ENCODE measurements around the gene FUT3. TPM values are rescaled to one million over a fixed set of nuclear protein-coding genes. Genes with fewer than 3 reads are reported as not detected.

Gene FUT3
- polyA plus RNA-seq, 1 experiment = not detected

- Histone ChIP-seq H3K9me3 (ENCODE audit: control insufficient read depth, insufficient read depth, low read length) (no peaks in the 10 kb centered on the region; the same call in 1 of the 2 replicates), H3K27ac (ENCODE audit: low read depth, low read length) (peak overlapping the region; percentile 77), H3K4me3 (ENCODE audit: low read depth, low read length) (peak overlapping the region; percentile 79), H3K27me3 (ENCODE audit: control insufficient read depth, insufficient read depth, low read length) (peaks cover 2% of the 10 kb centered on the region)
- TF ChIP-seq, protein P1, sequence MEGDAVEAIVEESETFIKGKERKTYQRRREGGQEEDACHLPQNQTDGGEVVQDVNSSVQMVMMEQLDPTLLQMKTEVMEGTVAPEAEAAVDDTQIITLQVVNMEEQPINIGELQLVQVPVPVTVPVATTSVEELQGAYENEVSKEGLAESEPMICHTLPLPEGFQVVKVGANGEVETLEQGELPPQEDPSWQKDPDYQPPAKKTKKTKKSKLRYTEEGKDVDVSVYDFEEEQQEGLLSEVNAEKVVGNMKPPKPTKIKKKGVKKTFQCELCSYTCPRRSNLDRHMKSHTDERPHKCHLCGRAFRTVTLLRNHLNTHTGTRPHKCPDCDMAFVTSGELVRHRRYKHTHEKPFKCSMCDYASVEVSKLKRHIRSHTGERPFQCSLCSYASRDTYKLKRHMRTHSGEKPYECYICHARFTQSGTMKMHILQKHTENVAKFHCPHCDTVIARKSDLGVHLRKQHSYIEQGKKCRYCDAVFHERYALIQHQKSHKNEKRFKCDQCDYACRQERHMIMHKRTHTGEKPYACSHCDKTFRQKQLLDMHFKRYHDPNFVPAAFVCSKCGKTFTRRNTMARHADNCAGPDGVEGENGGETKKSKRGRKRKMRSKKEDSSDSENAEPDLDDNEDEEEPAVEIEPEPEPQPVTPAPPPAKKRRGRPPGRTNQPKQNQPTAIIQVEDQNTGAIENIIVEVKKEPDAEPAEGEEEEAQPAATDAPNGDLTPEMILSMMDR (IDR thresholded peaks at IDR 0.05; ENCODE audit: low read depth, low read length) = no peak
- DNase-seq (ENCODE audit: low read depth, low spot score) = peak; percentile 73
- CTCF ChIA-PET = interaction anchor here (0.6 to 3.2 kb wide), 4 partner anchors 19 to 65 kb away, joined by 3 to 24 read pairs (median 4); no protein-coding TSS in a partner anchor
- POLR2A ChIA-PET = interaction anchor here (0.5 to 1.9 kb wide), 14 partner anchors 13 to 126 kb away, joined by 3 to 30 read pairs (median 4); partner anchors contain the start of genes CATSPERD, FUT3, LONP1 and NDUFA11
Measured at GRCh38 chr19:5827891-5828660, 23.2 kb downstream of the FUT3 start.

DNA sequence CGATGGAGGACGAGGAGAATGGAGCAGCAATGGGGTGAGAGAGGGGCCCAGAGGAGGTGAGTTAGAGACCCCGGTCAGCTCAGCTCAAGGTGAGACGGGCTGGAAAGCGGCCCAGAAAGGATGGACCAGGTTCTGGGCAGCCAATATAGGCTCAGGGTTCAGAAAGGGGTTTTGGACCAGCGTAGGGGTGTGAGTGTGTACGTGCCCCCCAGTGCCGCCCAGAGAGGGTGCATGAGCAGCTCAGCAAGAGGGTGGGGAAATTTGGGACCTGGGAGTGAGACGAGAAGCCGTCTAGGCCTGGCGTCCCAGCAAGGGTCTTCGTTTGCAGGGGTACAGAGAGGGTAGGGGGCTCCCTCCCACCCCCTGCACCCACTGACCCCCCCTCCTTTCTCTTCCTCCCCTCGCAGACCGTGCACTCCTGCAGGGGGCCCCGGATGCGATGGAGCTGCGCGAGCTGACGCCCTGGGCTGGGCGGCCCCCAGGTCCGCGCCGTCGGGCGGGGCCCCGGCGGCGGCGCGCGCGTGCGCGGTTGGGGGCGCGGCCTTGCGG lies 23.8 kb downstream of the FUT3 start:
- H3K9me3 ChIP-seq (ENCODE audit: control insufficient read depth, insufficient read depth, low read length) = no peaks in the 10 kb centered on the region; the same call in 1 of the 2 replicates
- DNase-seq (ENCODE audit: low read depth, low spot score) = no peak
- H3K4me3 ChIP-seq (ENCODE audit: low read depth, low read length) = peak overlapping the region; percentile 79
- no peak overlapping the region for H3K27ac ChIP-seq (ENCODE audit: low read depth, low read length)
- TF ChIP-seq, protein P1 (IDR thresholded peaks at IDR 0.05; ENCODE audit: low read depth, low read length) = no peak
- ChIA-PET CTCF (interaction anchor here (1.3 to 3.2 kb wide), 3 partner anchors 19 to 66 kb away, joined by 3 to 24 read pairs (median 5); no protein-coding TSS in a partner anchor), POLR2A (interaction anchor here (0.5 to 1.9 kb wide), 10 partner anchors 14 to 127 kb away, joined by 3 to 30 read pairs (median 5); partner anchors contain the start of genes FUT3, NDUFA11 and VMAC)
- H3K27me3 ChIP-seq (ENCODE audit: control insufficient read depth, insufficient read depth, low read length) = peaks cover 2% of the 10 kb centered on the region

DNA sequence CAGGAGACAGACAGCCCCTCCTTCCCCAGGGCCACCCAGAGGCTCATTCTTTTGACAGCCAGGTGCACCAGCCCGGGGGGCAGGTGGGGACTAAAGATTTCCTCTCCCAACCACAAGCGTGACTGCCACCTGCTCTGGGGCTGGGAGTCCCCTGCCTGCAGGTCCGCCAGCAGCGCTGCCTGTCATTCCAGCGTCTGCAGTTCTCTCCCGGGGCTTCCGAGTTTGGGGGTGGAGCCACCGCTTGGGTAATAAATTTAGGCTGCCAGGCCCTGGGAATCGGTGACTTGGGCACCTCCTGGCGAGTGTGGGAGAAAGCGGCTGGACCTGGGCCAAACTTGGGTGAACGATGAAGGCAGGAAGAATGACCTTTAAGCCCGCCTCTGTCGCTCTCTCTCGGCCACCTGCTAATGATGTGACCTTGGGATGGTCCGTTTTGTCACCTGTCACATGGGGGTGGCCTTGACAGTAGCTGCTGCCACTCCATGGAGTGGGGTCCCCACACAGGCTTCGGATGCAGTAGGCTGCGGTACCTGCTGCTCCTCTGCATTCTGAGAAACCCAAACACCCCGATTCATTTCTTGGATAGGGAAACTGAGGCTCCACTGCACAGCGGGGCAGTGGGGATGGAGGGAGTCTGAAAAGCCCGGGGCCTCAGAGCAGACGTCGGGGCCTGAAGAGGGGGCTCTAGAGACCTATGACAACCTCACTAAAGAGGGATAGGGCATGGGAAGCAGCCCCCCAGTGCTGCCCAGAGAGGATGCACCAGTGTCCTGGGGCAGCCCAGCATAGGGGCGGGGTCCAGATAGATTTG lies 24.5 kb downstream of the FUT3 start:
- no peak overlapping the region for H3K27ac ChIP-seq (ENCODE audit: low read depth, low read length)
- peaks cover 2% of the 10 kb centered on the region for H3K27me3 ChIP-seq (ENCODE audit: control insufficient read depth, insufficient read depth, low read length)
- ChIA-PET POLR2A (interaction anchor here (0.5 to 1.9 kb wide), 2 partner anchors 48 to 77 kb away, joined by 8 to 30 read pairs; partner anchors contain the start of genes NDUFA11 and VMAC), CTCF (interaction anchor here (2.0 to 3.2 kb wide), 2 partner anchors 23 to 66 kb away, joined by 5 to 24 read pairs; no protein-coding TSS in a partner anchor)
- TF ChIP-seq, protein P1 (IDR thresholded peaks at IDR 0.05; ENCODE audit: low read depth, low read length) = peak; percentile 26; the same call in 1 of the 2 replicates
- no peak for DNase-seq (ENCODE audit: low read depth, low spot score)
- no peak overlapping the region for H3K4me3 ChIP-seq (ENCODE audit: low read depth, low read length)
- no peaks in the 10 kb centered on the region; the same call in 1 of the 2 replicates for H3K9me3 ChIP-seq (ENCODE audit: control insufficient read depth, insufficient read depth, low read length)

DNA sequence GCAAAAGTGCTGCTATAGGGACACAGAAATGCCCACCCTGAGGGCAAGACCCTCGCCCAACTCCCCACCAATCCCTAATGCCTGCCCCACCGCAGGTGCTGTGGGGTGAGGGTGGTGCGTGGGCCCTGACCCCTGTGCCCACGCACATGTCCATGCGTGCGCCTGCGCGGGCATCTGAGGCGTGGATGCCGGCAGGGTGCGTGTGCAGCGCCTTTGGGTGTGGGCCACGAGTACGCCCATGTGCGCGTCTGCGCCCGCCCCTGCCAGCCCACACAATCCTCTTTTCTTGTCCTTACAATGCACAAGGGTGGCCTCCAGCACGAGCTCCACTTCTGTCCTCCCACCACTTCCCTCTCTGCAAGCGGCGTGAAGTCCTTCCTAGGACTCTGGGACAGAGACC lies 26.1 kb downstream of the FUT3 start:
- Histone ChIP-seq H3K4me3 (ENCODE audit: low read depth, low read length) (no peak overlapping the region), H3K27me3 (ENCODE audit: control insufficient read depth, insufficient read depth, low read length) (peaks cover 5% of the 10 kb centered on the region)
- POLR2A ChIA-PET = no interaction called here

More for the DNA sequence above, 26.1 kb downstream of the FUT3 start:
- Histone ChIP-seq H3K9me3 (ENCODE audit: control insufficient read depth, insufficient read depth, low read length) (no peaks in the 10 kb centered on the region; the same call in 1 of the 2 replicates), H3K27ac (ENCODE audit: low read depth, low read length) (no peak overlapping the region)
- DNase-seq (ENCODE audit: low read depth, low spot score) = no peak
- CTCF ChIA-PET = interaction anchor here (1.9 kb wide), 1 partner anchor 21 kb away, joined by 7 read pairs; the partner anchor contains the start of gene NRTN
- TF ChIP-seq, protein P1 (IDR thresholded peaks at IDR 0.05; ENCODE audit: low read depth, low read length) = no peak

Data from AG04450 (cell line).